ENCODE results near the gene GIPR. TPM values are rescaled to one million over a fixed set of nuclear protein-coding genes. Genes with fewer than 3 reads are reported as not detected.

Gene GIPR
- total and polyA plus RNA-seq, 10 of the 15 experiments (the other 5 are each of a cell fraction or from before 2014, with no cell fraction given) = 1.7 to 26.3 (median 13.7) TPM

DNA sequence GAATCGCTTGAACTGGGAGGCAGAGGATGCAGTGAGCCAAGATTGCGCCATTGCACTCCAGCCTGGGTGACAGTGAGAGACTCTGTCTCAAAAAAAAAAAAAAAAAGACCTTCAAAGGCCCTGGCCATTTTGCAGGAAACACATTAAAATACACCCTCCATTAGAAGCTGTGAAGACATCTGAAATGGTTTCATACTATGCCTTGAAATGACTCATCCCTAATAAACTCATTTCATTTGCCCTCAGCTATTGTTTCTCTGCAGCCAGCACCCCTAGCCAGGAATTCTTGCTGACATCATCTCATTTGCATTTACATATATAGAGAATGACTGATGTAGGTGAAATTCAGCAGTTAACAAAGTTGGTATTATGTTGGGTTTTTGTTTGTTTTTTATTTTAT, 37.6 kb upstream of the GIPR start (continued):
- TF ChIP-seq, protein P1, sequence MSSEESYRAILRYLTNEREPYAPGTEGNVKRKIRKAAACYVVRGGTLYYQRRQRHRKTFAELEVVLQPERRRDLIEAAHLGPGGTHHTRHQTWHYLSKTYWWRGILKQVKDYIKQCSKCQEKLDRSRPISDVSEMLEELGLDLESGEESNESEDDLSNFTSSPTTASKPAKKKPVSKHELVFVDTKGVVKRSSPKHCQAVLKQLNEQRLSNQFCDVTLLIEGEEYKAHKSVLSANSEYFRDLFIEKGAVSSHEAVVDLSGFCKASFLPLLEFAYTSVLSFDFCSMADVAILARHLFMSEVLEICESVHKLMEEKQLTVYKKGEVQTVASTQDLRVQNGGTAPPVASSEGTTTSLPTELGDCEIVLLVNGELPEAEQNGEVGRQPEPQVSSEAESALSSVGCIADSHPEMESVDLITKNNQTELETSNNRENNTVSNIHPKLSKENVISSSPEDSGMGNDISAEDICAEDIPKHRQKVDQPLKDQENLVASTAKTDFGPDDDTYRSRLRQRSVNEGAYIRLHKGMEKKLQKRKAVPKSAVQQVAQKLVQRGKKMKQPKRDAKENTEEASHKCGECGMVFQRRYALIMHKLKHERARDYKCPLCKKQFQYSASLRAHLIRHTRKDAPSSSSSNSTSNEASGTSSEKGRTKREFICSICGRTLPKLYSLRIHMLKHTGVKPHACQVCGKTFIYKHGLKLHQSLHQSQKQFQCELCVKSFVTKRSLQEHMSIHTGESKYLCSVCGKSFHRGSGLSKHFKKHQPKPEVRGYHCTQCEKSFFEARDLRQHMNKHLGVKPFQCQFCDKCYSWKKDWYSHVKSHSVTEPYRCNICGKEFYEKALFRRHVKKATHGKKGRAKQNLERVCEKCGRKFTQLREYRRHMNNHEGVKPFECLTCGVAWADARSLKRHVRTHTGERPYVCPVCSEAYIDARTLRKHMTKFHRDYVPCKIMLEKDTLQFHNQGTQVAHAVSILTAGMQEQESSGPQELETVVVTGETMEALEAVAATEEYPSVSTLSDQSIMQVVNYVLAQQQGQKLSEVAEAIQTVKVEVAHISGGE (CRISPR knock-in tag; IDR thresholded peaks at IDR 0.05) = no peak
- no peak for TF ChIP-seq MYB (IDR thresholded peaks at IDR 0.05; ENCODE audit: borderline replicate concordance, low read depth, low read length)
- TF ChIP-seq PAX8 (IDR thresholded peaks at IDR 0.05) = no peak
- TF ChIP-seq, protein P2, sequence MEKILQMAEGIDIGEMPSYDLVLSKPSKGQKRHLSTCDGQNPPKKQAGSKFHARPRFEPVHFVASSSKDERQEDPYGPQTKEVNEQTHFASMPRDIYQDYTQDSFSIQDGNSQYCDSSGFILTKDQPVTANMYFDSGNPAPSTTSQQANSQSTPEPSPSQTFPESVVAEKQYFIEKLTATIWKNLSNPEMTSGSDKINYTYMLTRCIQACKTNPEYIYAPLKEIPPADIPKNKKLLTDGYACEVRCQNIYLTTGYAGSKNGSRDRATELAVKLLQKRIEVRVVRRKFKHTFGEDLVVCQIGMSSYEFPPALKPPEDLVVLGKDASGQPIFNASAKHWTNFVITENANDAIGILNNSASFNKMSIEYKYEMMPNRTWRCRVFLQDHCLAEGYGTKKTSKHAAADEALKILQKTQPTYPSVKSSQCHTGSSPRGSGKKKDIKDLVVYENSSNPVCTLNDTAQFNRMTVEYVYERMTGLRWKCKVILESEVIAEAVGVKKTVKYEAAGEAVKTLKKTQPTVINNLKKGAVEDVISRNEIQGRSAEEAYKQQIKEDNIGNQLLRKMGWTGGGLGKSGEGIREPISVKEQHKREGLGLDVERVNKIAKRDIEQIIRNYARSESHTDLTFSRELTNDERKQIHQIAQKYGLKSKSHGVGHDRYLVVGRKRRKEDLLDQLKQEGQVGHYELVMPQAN (conservative IDR thresholded peaks at IDR 0.05) = no peak
- no peak for TF ChIP-seq BACH1 (IDR thresholded peaks at IDR 0.05; ENCODE audit: borderline replicate concordance)
- peak; percentile 84 for TF ChIP-seq YY1 (IDR thresholded peaks at IDR 0.05; ENCODE audit: low read depth, low read length)
- TF ChIP-seq RBBP5 (conservative IDR thresholded peaks at IDR 0.05) = no peak
- no peak for TF ChIP-seq NR2C2 (IDR thresholded peaks at IDR 0.05; ENCODE audit: borderline replicate concordance, control insufficient read depth, insufficient read length, low read depth)
- TF ChIP-seq, protein P3, sequence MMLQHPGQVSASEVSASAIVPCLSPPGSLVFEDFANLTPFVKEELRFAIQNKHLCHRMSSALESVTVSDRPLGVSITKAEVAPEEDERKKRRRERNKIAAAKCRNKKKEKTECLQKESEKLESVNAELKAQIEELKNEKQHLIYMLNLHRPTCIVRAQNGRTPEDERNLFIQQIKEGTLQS (IDR thresholded peaks at IDR 0.05; ENCODE audit: borderline replicate concordance, extremely low read depth, low read depth, low read length) = no peak
- TF ChIP-seq SMAD5 (IDR thresholded peaks at IDR 0.05; ENCODE audit: low read depth) = no peak
- TF ChIP-seq CBX5 (IDR thresholded peaks at IDR 0.05; ENCODE audit: low read depth) = no peak
- TF ChIP-seq MEF2A (IDR thresholded peaks at IDR 0.05; ENCODE audit: insufficient read depth, low read depth, low read length) = 0 out of 2 replicates have a peak, but pooled peaks have one; percentile 28
